Activated T-helper 2 cell treated with anti-CD3 and anti-CD28 coated beads, Interferon-gamma antibody, Interleukin-2, Interleukin-4, amounts not matched to agents 10 μg/mL and 5 μg/mL and 100 μg/mL, durations not matched to agents 14 hours and 24 hours and 36 hours (primary cell): ENCODE measurements around the gene GPR87. TPM values are rescaled to one million over a fixed set of nuclear protein-coding genes. Genes with fewer than 3 reads are reported as not detected.

ENCODE experiments used
- total RNA-seq: library from RNA; stranded (reverse); gene quantifications from 2 replicates; pipeline ENCODE4 v1.2.3, GENCODE V29; 2022

GPR87 gene
- total RNA-seq, 1 donor from 2014 or later = 1.1 TPM

Other genes starting within 250 kb of the GPR87 start
- 7.1 and 8.7 TPM in 2 replicates for gene MED12L, start 231.2 kb downstream of the GPR87 start, total RNA-seq
- 232 TPM in 2 replicates for gene GPR171, start 113.6 kb downstream of the GPR87 start, total RNA-seq
- gene P2RY14, start 38.3 kb downstream of the GPR87 start, total RNA-seq = 0.18 and 0.34 TPM in 2 replicates
- not detected in 2 replicates for gene P2RY13, start 12.7 kb upstream of the GPR87 start, total RNA-seq
- gene P2RY12, start 67.9 kb upstream of the GPR87 start, total RNA-seq = not detected in 2 replicates
- gene IGSF10, start 144.2 kb upstream of the GPR87 start, total RNA-seq = not detected in 2 replicates